NCI-H2227 (cell line): ENCODE data around the gene MPL.
"Not testable (repeated sequence)": the region's sequence is repeated elsewhere in the genome, so short reads cannot be mapped to it uniquely, and the experiment has no call there.

Experiments
- DNase-seq: peaks from one replicate; lab custom pipeline; 2025; ENCODE audit not compliant: unreplicated experiment; lab: John Stamatoyannopoulos, UW

Gene MPL

DNA sequence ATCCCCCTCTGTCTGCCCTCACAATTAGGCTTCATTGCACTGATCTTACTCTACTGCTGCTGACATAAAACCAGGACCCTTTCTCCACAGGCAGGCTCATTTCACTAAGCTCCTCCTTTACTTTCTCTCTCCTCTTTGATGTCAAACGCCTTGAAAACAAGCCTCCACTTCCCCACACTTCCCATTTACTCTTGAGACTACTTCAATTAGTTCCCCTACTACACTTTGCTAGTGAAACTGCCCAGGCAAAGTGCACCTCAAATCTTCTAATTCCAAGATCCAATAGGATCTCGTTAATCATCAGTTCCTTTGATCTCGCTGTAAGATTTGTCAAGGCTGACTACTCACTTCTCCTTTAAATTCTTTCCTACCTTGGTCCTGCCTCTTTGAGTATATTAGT is 15.3 kb downstream of the MPL start:
- no peak for DNase-seq

DNA sequence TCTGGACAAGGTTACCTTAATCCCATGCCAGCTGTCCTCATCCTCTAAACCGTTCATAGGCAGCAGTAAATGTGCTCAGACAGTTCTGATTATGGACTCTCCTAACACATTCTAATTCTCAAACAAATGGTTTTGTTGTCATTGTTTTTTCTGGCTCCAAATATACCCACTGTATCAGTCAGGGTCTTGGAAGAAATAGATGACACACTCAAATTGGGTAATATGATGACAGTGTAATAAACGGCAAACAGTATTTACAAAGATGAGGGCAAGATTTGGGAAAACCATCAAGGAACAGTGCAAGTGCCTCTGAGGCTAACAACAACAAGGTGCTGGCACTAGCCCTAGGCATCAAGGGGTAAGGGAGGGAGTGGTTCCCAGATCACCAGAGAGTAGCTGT is 16.9 kb downstream of the MPL start:
- no peak for DNase-seq

DNA sequence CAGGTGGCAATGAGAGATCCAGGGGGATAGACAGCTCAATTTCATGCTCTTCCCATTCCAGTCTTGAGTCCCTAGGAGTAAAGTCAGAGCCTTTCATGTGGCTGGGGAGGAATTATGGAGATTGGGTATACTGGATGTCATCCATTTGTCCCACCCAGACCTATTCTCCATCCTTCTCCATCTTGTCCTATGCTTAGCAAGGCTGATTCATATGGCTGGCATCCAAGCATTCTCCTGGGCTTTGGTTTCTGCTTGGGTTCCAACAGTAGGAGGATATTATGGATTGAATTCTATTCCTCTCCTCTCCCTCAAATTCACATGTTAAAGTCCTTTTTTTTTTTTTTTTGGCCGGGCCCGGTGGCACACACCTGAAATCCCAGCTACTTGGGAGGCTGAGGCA is 17.3 kb downstream of the MPL start:
- DNase-seq = no peak

DNA sequence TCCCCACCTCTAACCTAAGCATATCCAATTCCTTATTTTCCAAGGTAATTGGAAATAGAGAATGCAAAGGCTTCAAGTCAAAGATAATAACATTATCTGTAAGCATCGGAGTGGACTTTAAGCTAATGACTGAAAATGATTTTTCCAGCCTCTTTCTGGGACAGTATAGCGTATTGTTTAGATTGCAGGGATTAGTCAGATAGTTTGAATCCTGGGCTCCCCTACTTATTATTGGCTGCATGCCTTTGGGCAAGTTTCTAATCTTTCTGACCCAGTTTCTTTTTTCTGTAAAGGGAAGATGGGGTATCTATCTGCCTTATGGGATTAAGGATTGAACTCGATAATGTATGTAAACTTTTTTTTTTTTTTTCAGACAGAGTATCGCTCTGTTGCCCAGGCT is 19.6 kb downstream of the MPL start:
- DNase-seq = no peak

DNA sequence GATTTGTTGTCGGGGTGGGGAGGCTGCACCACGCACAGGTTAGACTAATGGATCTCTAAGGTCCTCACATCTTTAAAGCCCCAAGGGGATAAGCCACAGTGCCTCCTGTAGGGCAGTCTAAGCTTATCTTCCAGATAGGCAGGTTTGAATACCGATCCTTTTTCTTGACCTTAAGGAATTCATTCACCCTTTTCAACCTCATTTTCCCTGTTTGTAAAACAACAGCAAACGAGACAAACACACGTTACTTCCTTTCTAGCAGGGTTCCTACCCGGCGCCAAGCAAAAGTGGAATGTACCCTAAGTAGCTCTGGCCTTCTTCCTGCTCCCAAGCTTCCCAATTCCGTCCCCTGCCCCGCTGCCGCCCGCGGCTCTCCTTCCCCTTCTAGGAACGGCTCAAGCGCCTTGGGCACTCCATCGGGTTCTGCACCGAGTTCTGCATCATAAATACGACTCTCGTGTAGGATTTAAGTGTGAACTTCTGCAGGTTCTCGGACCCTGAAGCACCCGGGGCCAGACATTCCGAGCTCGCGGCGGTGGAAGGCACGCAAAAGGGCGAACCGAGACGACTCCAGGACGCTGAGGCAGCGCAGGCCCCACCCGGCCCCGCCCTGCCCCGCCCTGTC is 20.6 kb downstream of the MPL start:
- DNase-seq = peak; percentile 72

DNA sequence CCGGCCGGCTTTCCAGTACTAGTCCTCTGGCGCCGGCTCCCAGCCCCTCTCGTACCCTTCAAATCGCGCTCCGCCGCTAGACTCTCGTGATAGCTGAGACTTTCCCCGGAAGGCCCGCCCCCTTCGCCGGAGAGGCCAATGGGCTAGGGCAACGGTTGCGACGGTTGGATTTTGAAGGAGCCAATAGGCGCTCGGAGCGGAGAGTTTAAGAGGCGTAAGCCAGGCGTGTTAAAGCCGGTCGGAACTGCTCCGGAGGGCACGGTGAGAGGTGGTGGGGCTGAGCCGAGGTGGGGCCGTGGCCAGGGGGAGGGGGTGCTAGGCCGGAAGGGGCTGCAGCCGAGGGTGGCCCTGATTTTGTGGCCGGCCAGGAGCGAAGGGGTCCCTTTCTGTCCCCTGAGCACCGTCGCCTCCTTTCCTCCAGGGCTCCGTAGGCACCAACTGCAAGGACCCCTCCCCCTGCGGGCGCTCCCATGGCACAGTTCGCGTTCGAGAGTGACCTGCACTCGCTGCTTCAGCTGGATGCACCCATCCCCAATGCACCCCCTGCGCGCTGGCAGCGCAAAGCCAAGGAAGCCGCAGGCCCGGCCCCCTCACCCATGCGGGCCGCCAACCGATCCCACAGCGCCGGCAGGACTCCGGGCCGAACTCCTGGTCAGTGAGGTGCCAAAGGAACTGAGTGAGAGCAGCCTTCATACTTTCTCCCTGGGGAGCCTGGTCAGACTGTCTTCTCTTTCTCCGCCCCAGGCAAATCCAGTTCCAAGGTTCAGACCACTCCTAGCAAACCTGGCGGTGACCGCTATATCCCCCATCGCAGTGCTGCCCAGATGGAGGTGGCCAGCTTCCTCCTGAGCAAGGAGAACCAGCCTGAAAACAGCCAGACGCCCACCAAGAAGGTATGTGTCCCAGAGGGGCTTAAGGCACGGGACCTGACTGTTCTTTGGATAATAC is 21.4 kb downstream of the MPL start, which contains the start of gene CDC20:
TSS of gene CDC20 (plus strand) at position 236 of the 948 bp plus-strand sequence. CDS start at position 471, 235 bp downstream.
- DNase-seq = peak; percentile 99

DNA sequence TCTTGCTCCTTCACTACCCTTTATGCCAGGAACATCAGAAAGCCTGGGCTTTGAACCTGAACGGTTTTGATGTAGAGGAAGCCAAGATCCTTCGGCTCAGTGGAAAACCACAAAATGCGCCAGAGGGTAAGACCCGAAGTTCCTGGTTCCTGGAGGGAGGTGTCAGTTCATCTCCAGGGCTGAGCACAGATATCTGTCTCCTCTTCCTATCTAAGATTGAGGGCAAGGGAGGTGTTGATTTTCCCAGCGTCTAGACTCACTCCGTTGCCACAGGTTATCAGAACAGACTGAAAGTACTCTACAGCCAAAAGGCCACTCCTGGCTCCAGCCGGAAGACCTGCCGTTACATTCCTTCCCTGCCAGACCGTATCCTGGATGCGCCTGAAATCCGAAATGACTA is 22.1 kb downstream of the MPL start:
- DNase-seq = no peak

DNA sequence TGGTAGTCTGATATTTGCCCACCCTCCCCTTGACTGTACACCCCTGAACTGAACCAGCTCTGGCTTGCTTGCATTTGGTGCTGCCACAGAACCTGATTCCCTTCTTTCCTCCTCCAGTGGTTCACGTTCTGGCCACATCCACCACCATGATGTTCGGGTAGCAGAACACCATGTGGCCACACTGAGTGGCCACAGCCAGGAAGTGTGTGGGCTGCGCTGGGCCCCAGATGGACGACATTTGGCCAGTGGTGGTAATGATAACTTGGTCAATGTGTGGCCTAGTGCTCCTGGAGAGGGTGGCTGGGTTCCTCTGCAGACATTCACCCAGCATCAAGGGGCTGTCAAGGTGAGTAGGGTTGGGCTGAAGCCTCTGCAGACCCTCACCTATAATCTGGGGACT is 23.0 kb downstream of the MPL start:
- no peak for DNase-seq

DNA sequence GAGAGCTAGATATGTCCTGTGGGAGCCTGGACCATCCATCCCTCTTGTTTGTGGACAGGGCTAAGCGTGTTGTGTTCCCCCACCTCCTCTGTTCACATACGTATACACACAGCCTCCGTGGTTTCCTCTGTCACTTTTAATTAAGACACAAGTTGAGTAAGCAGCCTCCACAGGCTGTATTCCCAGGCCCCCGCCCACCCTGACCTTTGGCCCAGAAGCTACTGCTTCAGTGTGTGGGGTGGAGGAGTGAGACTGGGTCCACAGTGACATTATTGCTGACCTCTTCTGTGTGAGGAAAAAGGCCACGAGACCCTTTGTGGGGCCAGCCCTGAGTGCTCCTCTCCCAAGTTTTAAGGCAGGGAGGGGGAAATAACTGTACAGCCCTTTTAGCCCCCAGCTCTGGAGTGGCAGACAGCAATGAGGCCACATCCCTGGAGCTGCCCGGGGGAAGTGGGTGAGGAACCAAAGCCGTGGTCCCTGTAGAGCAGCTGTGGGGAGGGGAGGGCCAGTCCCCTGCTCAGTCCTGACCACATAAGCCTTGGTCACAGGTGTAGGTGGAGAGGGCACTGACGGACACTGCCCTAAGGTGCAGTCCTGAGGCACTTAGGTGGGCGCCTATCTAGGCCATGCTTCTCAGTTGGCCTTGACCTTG is 25.8 kb downstream of the MPL start:
- DNase-seq = no peak

DNA sequence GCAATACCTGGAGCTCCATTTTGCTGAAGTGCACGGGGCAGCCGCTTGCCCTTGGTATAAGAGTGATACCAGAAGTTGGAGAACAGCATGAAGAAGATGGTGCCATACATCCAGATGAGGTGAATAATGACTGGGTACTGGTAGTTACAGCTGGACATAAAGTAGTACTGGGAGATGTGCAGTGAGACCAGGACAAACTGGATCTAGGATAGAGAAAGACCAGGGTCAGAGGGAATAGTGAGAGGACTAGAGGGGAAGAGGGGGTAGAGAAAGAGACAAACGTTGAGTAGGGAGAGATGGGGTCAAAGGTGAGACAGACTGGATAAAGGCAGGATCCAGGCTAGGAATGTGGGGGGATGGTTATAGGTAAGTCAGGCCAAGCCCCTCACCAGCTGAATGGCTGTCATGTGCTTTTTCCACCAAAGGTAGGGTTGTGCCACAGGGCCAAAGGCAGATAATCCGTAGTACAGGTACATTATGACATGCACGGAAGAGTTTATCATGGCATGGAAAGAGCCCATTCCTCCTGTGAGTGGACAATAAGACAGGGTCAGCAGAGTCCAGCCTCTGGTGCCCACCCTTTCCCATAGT is 26.4 kb downstream of the MPL start:
- no peak for DNase-seq

DNA sequence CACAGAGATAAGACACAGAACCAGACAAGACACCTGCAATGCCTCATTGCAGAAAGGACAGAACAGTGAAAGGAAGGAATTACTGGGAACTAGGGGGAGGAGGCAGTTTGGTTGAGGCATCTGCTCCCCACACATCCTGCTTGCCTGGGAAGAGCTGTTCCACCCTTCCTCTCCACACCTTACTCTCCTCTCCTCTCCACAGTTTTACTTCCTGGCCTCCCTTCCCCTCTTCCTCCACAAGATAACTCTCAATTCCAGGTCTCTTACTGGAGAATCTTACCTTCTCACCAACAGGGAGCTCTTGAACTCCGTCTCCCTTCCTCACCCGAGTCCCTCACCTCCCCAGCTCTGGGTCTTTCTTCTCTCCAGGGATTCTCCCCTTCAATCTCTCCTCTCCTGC is 28.1 kb downstream of the MPL start:
- no peak for DNase-seq

DNA sequence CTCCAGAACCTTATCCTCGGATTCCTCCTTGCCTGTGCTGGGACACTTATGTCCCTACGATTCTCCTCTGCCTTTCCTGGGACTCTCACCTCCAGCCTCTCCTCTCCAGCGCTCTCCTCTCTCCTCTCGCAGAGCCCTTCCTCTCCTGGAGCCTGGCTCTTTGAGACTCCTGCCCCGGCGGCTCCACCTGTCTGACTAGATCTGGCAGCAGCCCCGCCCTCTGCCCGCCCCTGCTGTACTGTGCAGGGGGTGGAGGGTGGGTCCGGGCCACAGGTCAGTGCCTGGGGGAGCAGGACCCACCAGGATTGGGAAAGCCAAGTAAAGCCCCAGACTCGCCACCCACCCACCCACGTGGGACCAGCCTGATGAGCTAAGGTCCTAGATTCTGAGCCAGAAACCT is 28.6 kb downstream of the MPL start:
- DNase-seq = peak; percentile 29

DNA sequence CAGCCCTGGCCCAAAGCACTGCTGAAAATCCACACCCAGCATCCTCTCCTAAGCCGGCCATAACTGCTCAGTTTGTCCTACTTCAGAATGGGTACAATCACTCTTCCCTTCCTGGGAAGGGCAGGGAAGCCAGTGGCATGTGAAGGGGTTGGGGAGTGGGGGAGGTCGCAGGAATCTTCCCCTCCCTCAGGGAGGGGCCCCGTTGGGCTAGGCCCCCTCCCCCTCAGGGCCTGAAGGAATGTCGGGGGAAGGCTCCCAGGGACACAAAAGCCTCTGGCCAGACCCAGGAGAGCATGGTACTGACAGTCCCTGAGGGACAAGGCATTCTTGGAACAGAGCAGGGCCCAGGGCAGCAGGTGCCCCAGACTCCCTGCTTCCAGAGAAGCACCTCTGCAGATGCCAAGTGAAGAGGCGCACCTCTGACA is 29.0 kb downstream of the MPL start:
- no peak for DNase-seq

DNA sequence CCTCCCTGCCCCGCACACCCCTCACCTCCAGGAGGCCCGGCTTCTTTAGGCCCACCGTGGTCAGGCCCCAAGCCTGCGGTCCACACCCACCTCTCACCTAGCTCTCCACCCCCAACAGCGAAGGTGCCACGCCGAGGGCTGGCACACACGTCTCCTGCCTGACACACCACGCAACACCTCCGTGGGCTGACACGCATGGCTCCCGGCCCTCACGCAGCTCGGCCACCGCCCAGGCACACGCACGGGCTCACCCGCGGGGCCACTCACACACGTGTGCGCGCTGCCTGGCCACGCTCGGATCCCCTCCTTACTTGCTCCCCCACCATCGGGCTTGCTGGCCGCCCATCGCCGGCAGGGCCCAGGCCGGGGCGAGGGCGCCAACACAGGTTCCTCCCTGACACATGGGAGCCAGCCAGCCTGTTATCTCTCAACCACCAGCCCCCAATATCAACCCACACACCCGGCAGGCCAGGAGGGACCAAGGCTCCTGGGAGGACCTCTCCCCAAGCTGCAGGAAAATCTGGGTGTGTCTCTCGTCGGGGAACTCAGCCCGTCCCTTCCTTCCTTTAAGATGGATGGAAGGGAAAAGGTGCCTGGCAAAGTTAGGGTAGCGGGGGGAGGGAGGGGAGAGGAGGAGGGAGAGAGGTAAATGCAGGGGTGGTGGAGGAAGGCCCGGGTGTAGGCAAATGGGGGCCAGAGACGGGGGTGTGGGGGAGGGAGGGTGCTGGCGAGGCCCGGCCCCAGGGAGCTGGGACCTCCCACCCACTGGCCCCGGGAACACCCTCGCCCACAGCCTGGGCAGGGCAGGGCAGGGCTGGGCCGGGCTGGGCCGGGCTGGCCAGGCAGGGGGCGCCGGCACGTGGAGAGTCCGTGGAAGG is 29.6 kb downstream of the MPL start:
- DNase-seq = peak; percentile 50

DNA sequence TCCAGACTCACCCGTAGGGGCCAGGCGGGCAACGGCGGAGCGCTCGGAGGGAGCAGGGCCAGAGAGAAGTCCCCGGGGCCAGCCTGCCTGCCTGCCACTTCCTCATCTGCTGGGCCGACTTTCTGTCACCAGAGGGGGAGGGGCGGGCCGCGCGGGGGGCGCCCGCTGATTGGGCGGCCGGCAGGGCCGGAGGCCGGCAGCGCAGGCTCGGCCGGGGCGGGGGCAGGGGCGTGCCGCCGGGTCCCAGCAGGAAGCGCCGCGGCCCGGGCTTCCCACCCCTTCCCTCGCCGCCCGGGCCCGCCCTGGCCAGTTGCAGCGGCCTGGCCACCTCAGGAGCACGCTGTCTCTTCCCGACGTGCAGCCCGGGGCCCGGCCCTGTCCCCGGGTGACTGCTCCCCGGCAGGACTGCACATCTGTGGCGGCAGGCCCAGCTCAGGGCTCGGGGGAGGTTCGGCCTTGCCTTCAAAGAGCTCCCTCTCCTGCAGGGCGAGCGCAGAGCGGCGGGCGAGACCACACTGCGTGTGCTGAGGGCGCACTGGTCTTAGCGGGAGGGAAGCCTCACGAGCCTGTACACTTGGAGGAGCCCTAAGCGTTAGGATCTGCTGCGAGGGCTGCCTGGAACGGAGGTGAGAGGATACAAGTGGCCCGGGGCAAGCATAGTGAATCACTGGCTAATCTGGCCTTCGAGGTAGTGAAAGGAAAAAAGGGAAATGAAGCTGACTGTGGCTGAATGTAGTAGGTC is 30.5 kb downstream of the MPL start, which contains the start of gene ELOVL1:
TSS of gene ELOVL1 (minus strand) at position 108 of the 742 bp plus-strand sequence. CDS start 2,402 bp downstream, outside the sequence.
- peak; percentile 91 for DNase-seq

DNA sequence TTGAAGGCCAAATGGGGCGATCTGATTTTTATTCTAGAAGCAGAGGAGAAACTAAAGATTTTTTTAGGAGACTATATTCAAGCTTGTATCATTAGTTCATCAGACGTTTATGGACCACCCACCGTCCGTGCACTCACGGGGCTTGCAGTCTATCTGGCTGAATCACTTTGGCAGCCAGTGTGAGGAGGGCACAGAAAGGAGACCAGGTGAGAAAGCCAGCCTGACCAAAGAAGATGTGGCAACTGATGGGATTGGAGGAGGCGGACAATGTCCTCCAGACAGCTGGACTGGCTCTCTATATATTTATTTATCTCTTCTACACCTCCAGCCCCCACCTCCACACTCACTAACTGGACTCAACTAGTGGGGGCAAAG is 31.0 kb downstream of the MPL start:
- DNase-seq = no peak

DNA sequence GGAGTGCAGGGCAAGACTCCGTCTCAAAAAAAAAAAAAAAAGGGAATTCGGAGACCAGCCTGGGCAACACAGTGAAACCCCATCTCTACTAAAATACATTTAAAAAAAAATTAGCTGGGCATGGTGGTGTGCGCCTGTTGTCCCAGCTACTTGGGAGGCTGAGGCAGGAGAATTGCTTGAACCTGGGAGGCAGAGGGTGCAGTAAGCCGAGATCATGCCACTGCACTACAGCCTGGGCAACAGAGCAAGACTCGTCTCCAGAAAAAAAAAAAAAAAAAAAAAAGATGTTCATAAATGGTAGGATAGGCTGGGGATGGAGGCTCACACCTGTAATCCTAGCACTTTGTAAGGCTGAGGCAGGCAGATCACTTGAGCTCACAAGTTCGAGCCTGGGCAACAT is 32.2 kb downstream of the MPL start:
- not testable (repeated sequence) for DNase-seq

DNA sequence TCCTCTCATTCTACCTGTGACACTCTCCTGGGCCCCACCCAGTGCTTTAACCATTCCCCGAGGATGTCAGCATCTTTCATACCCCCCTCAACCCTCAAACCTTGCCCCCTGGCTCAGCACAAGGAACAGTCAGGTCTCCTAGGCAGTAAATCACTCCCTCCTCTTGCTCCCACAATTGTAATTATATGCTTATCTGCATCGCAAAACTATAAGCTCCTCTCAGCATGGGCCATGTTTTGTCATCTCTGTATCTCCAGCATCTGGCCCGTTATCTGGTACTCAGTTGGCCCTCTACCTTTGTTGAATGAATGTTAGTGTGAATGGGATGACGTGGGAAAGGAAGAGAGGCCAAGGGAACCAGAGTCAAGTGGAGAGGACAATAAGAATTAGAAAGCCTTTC is 32.9 kb downstream of the MPL start:
- peak; percentile 16 for DNase-seq

DNA sequence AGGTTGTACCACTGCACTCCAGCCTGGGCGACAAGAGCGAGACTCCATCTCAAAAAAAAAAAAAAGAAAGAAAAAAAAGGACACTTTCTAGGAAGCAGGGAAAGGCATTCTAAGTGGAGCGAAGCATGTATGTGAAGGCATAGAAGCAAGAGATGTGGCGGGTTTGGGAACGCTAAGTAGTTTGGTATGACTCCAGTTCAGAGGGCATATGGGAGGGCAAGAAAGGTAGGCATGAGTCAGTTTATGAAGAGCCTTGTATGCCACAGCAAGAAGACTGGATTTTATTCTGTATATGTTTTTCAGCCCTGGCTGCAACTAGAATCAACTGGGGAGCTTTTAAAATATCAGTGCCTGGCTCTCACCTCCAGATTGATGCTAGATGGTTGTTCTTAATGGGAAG is 34.6 kb downstream of the MPL start:
- DNase-seq = no peak
